Activated CD4-positive, alpha-beta memory T cell treated with anti-CD3 and anti-CD28 coated beads for 36 hours (primary cell): ENCODE measurements around the gene EBI3. TPM values are rescaled to one million over a fixed set of nuclear protein-coding genes. Genes with fewer than 3 reads are reported as not detected.
A peak's percentile ranks its signal among the peaks of the same experiment; 100 is the strongest.

Experiments
- CTCF ChIA-PET: fragments of 350-600 bp; sonication (Branson Sonifier 250); formaldehyde crosslinking; loops from one replicate; lab custom pipeline; 2021; ENCODE audit warnings: antibody characterized with exemption, inconsistent platforms; lab: Charles Lee
- POLR2A ChIA-PET: fragments of 350-600 bp; sonication (Branson Sonifier 250); formaldehyde crosslinking; loops from one replicate; lab custom pipeline; 2021; ENCODE audit warnings: antibody characterized with exemption; lab: Charles Lee
- DNase-seq: peaks from one replicate; pipeline ENCODE4 v3.0.0-alpha.2; 2020
- H3K27ac Mint-ChIP-seq: one replicate; pipeline ENCODE4 v1.8.0; 2021; ENCODE audit warnings: mixed read lengths
- H3K27me3 Mint-ChIP-seq: one replicate; pipeline ENCODE4 v1.8.0; 2021; ENCODE audit warnings: mixed read lengths
- H3K36me3 Mint-ChIP-seq: one replicate; pipeline ENCODE4 v1.8.0; 2021; ENCODE audit warnings: mixed read lengths
- H3K4me1 Mint-ChIP-seq: one replicate; pipeline ENCODE4 v1.8.0; 2021; ENCODE audit warnings: low read depth, mixed read lengths
- H3K4me3 Mint-ChIP-seq: one replicate; pipeline ENCODE4 v1.8.0; 2021; ENCODE audit warnings: mild to moderate bottlenecking, mixed read lengths
- H3K9me3 Mint-ChIP-seq: one replicate; pipeline ENCODE4 v1.8.0; 2021; ENCODE audit warnings: mixed read lengths
- intact Hi-C: fragments of 100-400 bp; cut with micrococcal nuclease; formaldehyde crosslinking; loops from one replicate; pipeline ENCODE4 v1.15.1; 2023
- total RNA-seq, 2 experiments: library from RNA; stranded (reverse); gene quantifications; one replicate each; pipeline ENCODE4 v1.2.3, GENCODE V29; 2021

The EBI3 gene
- total RNA-seq, 2 experiments from 2014 or later: 11.0 to 14.2 TPM

DNA sequence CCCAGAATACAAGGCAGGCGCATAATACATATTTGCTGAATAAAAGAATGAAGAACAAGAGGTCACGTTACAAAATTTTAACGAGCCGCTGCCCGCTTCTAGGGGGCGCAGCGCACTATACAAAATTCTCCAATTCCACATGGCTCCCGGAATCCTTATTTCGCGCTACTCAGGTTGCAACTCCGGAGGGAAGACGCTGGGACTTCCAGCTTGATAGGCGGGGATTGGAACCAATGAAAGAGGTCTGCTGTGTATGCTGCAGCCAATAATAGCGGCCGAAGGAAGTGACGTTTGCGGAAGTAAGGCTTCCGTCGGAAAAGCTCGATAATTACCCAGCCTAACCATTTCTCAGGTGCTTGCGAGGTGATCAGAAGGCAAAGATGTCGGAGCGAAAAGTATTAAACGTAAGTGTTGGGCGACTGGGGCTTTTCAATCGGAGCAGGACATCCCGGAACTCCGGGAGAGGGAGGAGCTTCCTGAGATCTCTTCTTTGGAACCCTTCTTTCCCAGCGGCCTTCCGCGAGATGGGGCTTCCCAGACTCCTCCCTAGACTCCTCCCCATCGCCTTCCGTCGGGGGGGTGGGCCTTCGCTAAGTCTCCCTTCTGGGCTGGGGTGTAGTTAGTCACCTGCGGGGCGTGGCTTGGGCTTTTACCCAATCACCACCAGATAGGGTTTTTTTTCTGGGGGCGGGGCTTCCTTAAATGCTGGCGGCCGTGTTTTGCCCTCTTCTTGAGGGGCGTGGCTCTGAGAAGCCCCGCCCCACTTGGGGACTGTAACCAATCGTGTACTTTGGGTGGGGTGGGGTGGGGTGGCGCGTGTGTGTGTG is 17.7 kb downstream of the EBI3 start, which contains the start of gene YJU2:
TSS of gene YJU2 (plus strand) at position 314 of the 827 bp plus-strand sequence. CDS start at position 381, 67 bp downstream.
- ChIA-PET POLR2A (interaction anchor here (0.8 to 1.2 kb wide), 6 partner anchors 17 to 262 kb away, joined by 3 to 4 read pairs (median 4); partner anchors contain the start of genes CHAF1A, EBI3, EEF2 and MPND), CTCF (interaction anchor here (0.7 to 4.1 kb wide), 11 partner anchors 14 to 777 kb away, joined by 3 to 19 read pairs (median 4); partner anchors contain the start of genes EBI3, MPND, MRPL54 and SH3GL1)
- Mint-ChIP-seq H3K9me3 (peaks cover 2% of the 10 kb centered on the region), H3K27me3 (no peaks in the 10 kb centered on the region), H3K4me3 (peak within 1 kb of the TSS; percentile 83), H3K27ac (peak within 1 kb of the TSS; percentile 96), H3K4me1 (peaks cover 19% of the 10 kb centered on the region), H3K36me3 (peaks cover 31% of the 10 kb centered on the region)
- peak; percentile 99 for DNase-seq
- intact Hi-C loops: loop anchor here (1.0 to 2.0 kb wide), 4 partner anchors 18 to 224 kb away; partner anchors contain the start of genes CHAF1A and EBI3

DNA sequence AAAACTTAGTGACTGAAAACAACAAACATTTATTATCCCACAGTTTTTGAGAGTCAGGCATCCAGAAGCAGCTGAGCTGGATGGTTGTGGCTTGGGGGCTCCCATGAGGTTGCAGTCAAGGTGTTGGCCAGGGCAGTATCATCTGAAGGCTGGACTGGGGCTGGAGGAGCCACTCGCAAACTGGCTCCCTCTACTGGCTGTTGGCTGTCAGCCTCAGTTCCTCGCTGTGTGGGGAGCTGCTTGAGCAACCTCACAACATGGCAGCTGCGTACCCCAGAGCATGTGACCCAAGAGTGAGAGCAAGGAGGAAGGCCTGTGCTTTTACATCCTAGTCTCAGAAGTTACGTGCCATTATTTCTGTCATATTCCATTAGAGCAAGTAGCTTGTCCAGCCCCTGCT is 27.2 kb downstream of the EBI3 start:
- H3K36me3 Mint-ChIP-seq: peaks cover 45% of the 10 kb centered on the region
- H3K27ac Mint-ChIP-seq: no peak overlapping the region
- H3K27me3 Mint-ChIP-seq: no peaks in the 10 kb centered on the region
- intact Hi-C loops: no loop called here
- peaks cover 6% of the 10 kb centered on the region for H3K9me3 Mint-ChIP-seq
- peak; percentile 22 for DNase-seq
- no peak overlapping the region for H3K4me3 Mint-ChIP-seq
- ChIA-PET CTCF (interaction anchor here (0.9 to 1.4 kb wide), 3 partner anchors 11 to 64 kb away, joined by 3 to 7 read pairs (median 4); no protein-coding TSS in a partner anchor), POLR2A (no interaction called here)
- H3K4me1 Mint-ChIP-seq: no peaks in the 10 kb centered on the region

- H3K27me3 Mint-ChIP-seq: no peaks in the 10 kb centered on the region
- ChIA-PET CTCF (interaction anchor here (0.6 to 1.4 kb wide), 3 partner anchors 10 to 42 kb away, joined by 3 to 7 read pairs (median 4); no protein-coding TSS in a partner anchor), POLR2A (no interaction called here)
- intact Hi-C loops: no loop called here
- H3K4me1 Mint-ChIP-seq: no peaks in the 10 kb centered on the region
- H3K36me3 Mint-ChIP-seq: peaks cover 41% of the 10 kb centered on the region
- H3K9me3 Mint-ChIP-seq: peaks cover 6% of the 10 kb centered on the region
- H3K27ac Mint-ChIP-seq: no peak overlapping the region
- H3K4me3 Mint-ChIP-seq: no peak overlapping the region
- DNase-seq: no peak
These were observed 27.7 kb downstream of the EBI3 start for GRCh38 chr19:4257025-4257424.

DNA sequence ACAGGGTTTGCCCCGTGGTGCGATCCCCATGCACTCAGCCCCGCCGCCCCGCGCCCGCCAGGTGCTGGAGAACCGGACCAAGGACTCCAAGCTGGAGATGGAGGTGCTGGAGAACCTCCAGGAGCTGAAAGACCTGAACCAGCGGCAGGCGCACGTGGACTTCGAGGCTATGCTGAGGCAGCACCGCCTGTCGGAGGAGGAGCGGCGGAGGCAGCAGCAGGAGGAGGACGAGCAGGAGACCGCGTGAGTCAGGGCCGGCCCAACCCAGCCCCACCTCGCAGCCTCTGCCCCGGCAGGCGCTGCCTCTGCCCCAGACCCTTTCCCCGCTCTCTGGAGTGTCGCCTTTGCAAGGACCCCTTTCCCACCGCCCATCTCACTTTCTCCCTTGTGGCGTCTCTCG is 28.9 kb downstream of the EBI3 start:
- H3K36me3 Mint-ChIP-seq: peaks cover 34% of the 10 kb centered on the region
- CTCF ChIA-PET: no interaction called here
- H3K27me3 Mint-ChIP-seq: no peaks in the 10 kb centered on the region
- H3K27ac Mint-ChIP-seq: no peak overlapping the region
- peaks cover 6% of the 10 kb centered on the region for H3K9me3 Mint-ChIP-seq
- no peaks in the 10 kb centered on the region for H3K4me1 Mint-ChIP-seq
- intact Hi-C loops: no loop called here
- DNase-seq: no peak
- no peak overlapping the region for H3K4me3 Mint-ChIP-seq
- POLR2A ChIA-PET: no interaction called here

GRCh38 chr19:4260613-4261191 is 31.4 kb downstream of the EBI3 start:
- Mint-ChIP-seq H3K27ac (no peak overlapping the region), H3K4me3 (no peak overlapping the region), H3K36me3 (peaks cover 25% of the 10 kb centered on the region), H3K27me3 (no peaks in the 10 kb centered on the region), H3K4me1 (peaks cover 5% of the 10 kb centered on the region), H3K9me3 (peaks cover 6% of the 10 kb centered on the region)
- no peak for DNase-seq
- ChIA-PET POLR2A (interaction anchor here (0.6 kb wide), 1 partner anchor 147 kb away, joined by 3 read pairs; no protein-coding TSS in a partner anchor), CTCF (no interaction called here)
- intact Hi-C loops: loop anchor here (10.0 kb wide), 1 partner anchor 264 kb away; no protein-coding TSS in a partner anchor

DNA sequence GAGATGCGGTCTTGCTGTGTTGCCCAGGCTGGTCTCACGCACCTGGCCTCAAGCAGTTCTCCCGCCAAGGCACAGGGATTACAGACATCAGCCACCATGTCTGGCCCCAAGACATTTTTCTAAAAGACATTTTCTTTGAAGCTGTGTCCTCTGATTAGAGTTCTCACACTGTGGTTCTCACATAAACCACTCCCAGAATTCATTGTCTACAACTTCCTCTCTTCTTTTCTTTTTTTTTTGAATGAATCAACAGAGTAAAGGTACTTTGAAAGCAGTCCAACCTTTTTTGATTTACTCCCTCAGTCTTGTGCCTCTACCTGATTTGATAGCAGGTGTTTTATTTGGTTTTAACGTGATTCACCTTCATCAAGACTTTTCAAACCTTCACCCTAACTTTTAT is 35.5 kb downstream of the EBI3 start:
- H3K4me1 Mint-ChIP-seq: peaks cover 7% of the 10 kb centered on the region
- H3K9me3 Mint-ChIP-seq: no peaks in the 10 kb centered on the region
- no peak overlapping the region for H3K4me3 Mint-ChIP-seq
- H3K27me3 Mint-ChIP-seq: no peaks in the 10 kb centered on the region
- DNase-seq: no peak
- POLR2A ChIA-PET: interaction anchor here (1.6 kb wide), 1 partner anchor 97 kb away, joined by 3 read pairs; no protein-coding TSS in a partner anchor
- intact Hi-C loops: loop anchor here (10.0 kb wide), 1 partner anchor 260 kb away; no protein-coding TSS in a partner anchor
- peak overlapping the region; percentile 57 for H3K27ac Mint-ChIP-seq
- peaks cover 30% of the 10 kb centered on the region for H3K36me3 Mint-ChIP-seq
- CTCF ChIA-PET: interaction anchor here (1.3 kb wide), 1 partner anchor 88 kb away, joined by 3 read pairs; no protein-coding TSS in a partner anchor

DNA sequence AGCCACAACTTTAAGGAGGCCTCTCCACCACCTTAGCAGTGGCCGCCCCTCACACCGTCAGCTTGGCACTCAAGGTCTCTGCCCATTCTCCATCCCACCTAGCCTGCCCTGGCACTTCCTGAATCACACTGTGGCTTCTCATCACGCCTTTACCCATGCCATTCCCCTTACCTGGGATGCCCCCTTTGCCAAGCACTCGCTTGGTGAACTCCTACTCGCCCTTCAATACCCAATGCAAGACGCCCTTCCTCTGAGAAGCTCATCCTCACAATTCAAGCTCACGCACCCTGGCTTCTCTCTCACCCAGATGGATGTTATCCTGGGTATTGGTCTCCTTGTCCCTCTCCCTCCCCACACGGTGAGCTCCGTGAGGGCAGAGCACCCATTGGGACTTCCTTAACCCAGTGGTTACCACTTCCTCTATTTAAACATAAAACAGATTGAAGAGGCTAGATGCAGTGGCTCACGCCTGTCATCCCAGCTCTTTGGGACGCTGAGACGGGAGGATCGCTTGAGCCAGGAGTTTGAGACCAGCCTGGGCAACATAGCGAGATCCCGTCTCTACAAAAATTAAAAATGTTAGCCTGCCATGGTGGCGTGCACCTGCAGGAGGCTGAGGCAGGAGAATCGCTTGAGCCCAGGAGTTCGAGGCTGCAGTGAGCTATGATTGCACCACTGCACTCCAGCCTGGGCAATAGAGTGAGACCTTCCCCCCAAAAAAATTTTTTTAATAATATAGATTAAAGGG is 37.1 kb downstream of the EBI3 start:
- CTCF ChIA-PET: interaction anchor here (0.7 to 5.4 kb wide), 33 partner anchors 10 to 259 kb away, joined by 3 to 93 read pairs (median 4); partner anchors contain the start of genes CHAF1A, FSD1, MPND and SH3GL1

GRCh38 chr19:4267101-4267900 is 38.0 kb downstream of the EBI3 start:
- Mint-ChIP-seq H3K27ac (no peak overlapping the region), H3K27me3 (no peaks in the 10 kb centered on the region), H3K4me1 (peaks cover 7% of the 10 kb centered on the region), H3K9me3 (no peaks in the 10 kb centered on the region), H3K4me3 (no peak overlapping the region), H3K36me3 (peaks cover 32% of the 10 kb centered on the region)
- POLR2A ChIA-PET: interaction anchor here (1.1 kb wide), 1 partner anchor 9 kb away, joined by 3 read pairs; no protein-coding TSS in a partner anchor
- CTCF ChIA-PET: interaction anchor here (0.7 to 5.4 kb wide), 39 partner anchors 11 to 258 kb away, joined by 3 to 93 read pairs (median 4); partner anchors contain the start of genes CHAF1A, FSD1, MPND and SH3GL1
- peak; percentile 68 for DNase-seq
- intact Hi-C loops: loop anchor here (1.0 to 10.0 kb wide), 3 partner anchors 85 to 258 kb away; no protein-coding TSS in a partner anchor

More for the DNA sequence above, 37.1 kb downstream of the EBI3 start:
- no peaks in the 10 kb centered on the region for H3K9me3 Mint-ChIP-seq
- H3K4me1 Mint-ChIP-seq: peaks cover 7% of the 10 kb centered on the region
- POLR2A ChIA-PET: interaction anchor here (1.1 kb wide), 1 partner anchor 10 kb away, joined by 3 read pairs; no protein-coding TSS in a partner anchor
- H3K4me3 Mint-ChIP-seq: no peak overlapping the region
- no peak for DNase-seq
- intact Hi-C loops: loop anchor here (10.0 kb wide), 1 partner anchor 258 kb away; no protein-coding TSS in a partner anchor
- no peak overlapping the region for H3K27ac Mint-ChIP-seq
- no peaks in the 10 kb centered on the region for H3K27me3 Mint-ChIP-seq
- peaks cover 29% of the 10 kb centered on the region for H3K36me3 Mint-ChIP-seq

- Mint-ChIP-seq H3K9me3 (no peaks in the 10 kb centered on the region), H3K27me3 (no peaks in the 10 kb centered on the region), H3K4me1 (peaks cover 7% of the 10 kb centered on the region), H3K36me3 (peaks cover 30% of the 10 kb centered on the region), H3K4me3 (no peak overlapping the region), H3K27ac (no peak overlapping the region)
- ChIA-PET CTCF (interaction anchor here (0.9 to 5.4 kb wide), 16 partner anchors 10 to 257 kb away, joined by 3 to 93 read pairs (median 8); partner anchors contain the start of genes CHAF1A, MPND, SH3GL1 and YJU2), POLR2A (no interaction called here)
- intact Hi-C loops: loop anchor here (1.0 to 10.0 kb wide), 3 partner anchors 84 to 257 kb away; no protein-coding TSS in a partner anchor
- DNase-seq: no peak
These were observed 38.8 kb downstream of the EBI3 start for GRCh38 chr19:4267901-4268815.
